AG04450 (cell line): ENCODE measurements around the gene CST8. TPM values are rescaled to one million over a fixed set of nuclear protein-coding genes. Genes with fewer than 3 reads are reported as not detected.
"Not testable (repeated sequence)": the region's sequence is repeated elsewhere in the genome, so short reads cannot be mapped to it uniquely, and the experiment has no call there.

Experiments
- CTCF ChIA-PET: fragments of 300-600, 350-600 bp; formaldehyde crosslinking; extraction: SDS; loops from one replicate; lab custom pipeline; 2022; ENCODE audit warnings: antibody characterized with exemption, inconsistent platforms; lab: Charles Lee
- POLR2A ChIA-PET: fragments of 350-600 bp; formaldehyde crosslinking; extraction: SDS; loops from one replicate; lab custom pipeline; 2021; ENCODE audit warnings: antibody characterized with exemption, inconsistent platforms; lab: Yijun Ruan, JAX
- DNase-seq: peaks from one replicate; pipeline ENCODE4 v3.0.0-alpha.2; 2011; ENCODE audit warnings: low read depth, low spot score
- H3K27ac ChIP-seq: one replicate; pipeline ENCODE4 v1.5.1; 2012; ENCODE audit warnings: low read depth, low read length, control low read depth
- H3K27me3 ChIP-seq: one replicate; pipeline ENCODE4 v1.6.0; 2012; ENCODE audit warnings: low read length; ENCODE audit not compliant: control insufficient read depth, insufficient read depth
- H3K4me3 ChIP-seq: 2 replicates; pipeline ENCODE4 v1.5.1; 2011; ENCODE audit warnings: mild to moderate bottlenecking, low read depth, low read length, control low read depth
- H3K9me3 ChIP-seq: 2 replicates; pipeline ENCODE4 v1.5.1; 2012; ENCODE audit warnings: low read length; ENCODE audit not compliant: control insufficient read depth, insufficient read depth
- CTCF ChIP-seq: IDR thresholded peaks from 2 replicates; pipeline ENCODE4 v1.5.1; 2011; ENCODE audit warnings: low read depth, low read length, control low read depth, inconsistent platforms
- polyA plus RNA-seq: library from polyadenylated mRNA; depleted of rRNA; stranded (reverse); fragments of >200 nt; gene quantifications from 2 replicates; pipeline ENCODE4 v1.2.3, GENCODE V29; 2011

CST8 gene
- polyA plus RNA-seq, 1 experiment: not detected

- no peaks in the 10 kb centered on the region for H3K27me3 ChIP-seq
- H3K9me3 ChIP-seq: no peaks in the 10 kb centered on the region; the same call in 1 of the 2 replicates
- no peak overlapping the region for H3K4me3 ChIP-seq
- no peak for TF ChIP-seq CTCF
- CTCF ChIA-PET: no interaction called here
- no peak for DNase-seq
- POLR2A ChIA-PET: no interaction called here
- H3K27ac ChIP-seq: no peak overlapping the region
These were observed 34.5 kb upstream of the CST8 start for GRCh38 chr20:23456409-23456808.

GRCh38 chr20:23456873-23457272 is 34.0 kb upstream of the CST8 start:
- Histone ChIP-seq H3K27me3 (no peaks in the 10 kb centered on the region), H3K9me3 (no peaks in the 10 kb centered on the region; the same call in 1 of the 2 replicates), H3K4me3 (no peak overlapping the region), H3K27ac (no peak overlapping the region)
- no peak for TF ChIP-seq CTCF
- no peak for DNase-seq
- POLR2A ChIA-PET: no interaction called here
- CTCF ChIA-PET: no interaction called here

- DNase-seq: no peak
- TF ChIP-seq CTCF: no peak
- Histone ChIP-seq H3K4me3 (no peak overlapping the region), H3K27ac (no peak overlapping the region), H3K9me3 (no peaks in the 10 kb centered on the region), H3K27me3 (no peaks in the 10 kb centered on the region)
- CTCF ChIA-PET: no interaction called here
- POLR2A ChIA-PET: no interaction called here
These were observed 31.3 kb upstream of the CST8 start for GRCh38 chr20:23459461-23460150.

- Histone ChIP-seq H3K4me3 (no peak overlapping the region), H3K27ac (no peak overlapping the region), H3K9me3 (no peaks in the 10 kb centered on the region), H3K27me3 (no peaks in the 10 kb centered on the region)
- POLR2A ChIA-PET: no interaction called here
- no peak for TF ChIP-seq CTCF
- DNase-seq: no peak
- CTCF ChIA-PET: interaction anchor here (1.8 kb wide), 1 partner anchor 19 kb away, joined by 8 read pairs; no protein-coding TSS in a partner anchor
These were observed 29.7 kb upstream of the CST8 start for GRCh38 chr20:23461180-23461579.

GRCh38 chr20:23466961-23467360 is 24.0 kb upstream of the CST8 start:
- CTCF ChIA-PET: interaction anchor here (0.9 to 1.4 kb wide), 2 partner anchors 21 to 25 kb away, joined by 3 to 4 read pairs; no protein-coding TSS in a partner anchor
- H3K9me3 ChIP-seq, DNase-seq, H3K4me3 ChIP-seq, H3K27ac ChIP-seq, H3K27me3 ChIP-seq, POLR2A ChIA-PET: not testable (repeated sequence)

GRCh38 chr20:23472306-23472705 is 18.6 kb upstream of the CST8 start:
- CTCF ChIA-PET: not testable (repeated sequence)

GRCh38 chr20:23473293-23473692 is 17.6 kb upstream of the CST8 start:
- H3K9me3 ChIP-seq, H3K27ac ChIP-seq, H3K4me3 ChIP-seq, H3K27me3 ChIP-seq, CTCF ChIA-PET, DNase-seq, POLR2A ChIA-PET: not testable (repeated sequence)

More at GRCh38 chr20:23472306-23472705, 18.6 kb upstream of the CST8 start:
- DNase-seq, H3K9me3 ChIP-seq, H3K27me3 ChIP-seq, H3K4me3 ChIP-seq, H3K27ac ChIP-seq, POLR2A ChIA-PET: not testable (repeated sequence)
